Activated CD8-positive, alpha-beta memory T cell treated with anti-CD3 and anti-CD28 coated beads for 24 hours (primary cell): ENCODE data around the gene PEX14.

Source experiments
- DNase-seq: peaks from one replicate; pipeline ENCODE4 v3.0.0-alpha.2; 2020

PEX14 gene

DNA sequence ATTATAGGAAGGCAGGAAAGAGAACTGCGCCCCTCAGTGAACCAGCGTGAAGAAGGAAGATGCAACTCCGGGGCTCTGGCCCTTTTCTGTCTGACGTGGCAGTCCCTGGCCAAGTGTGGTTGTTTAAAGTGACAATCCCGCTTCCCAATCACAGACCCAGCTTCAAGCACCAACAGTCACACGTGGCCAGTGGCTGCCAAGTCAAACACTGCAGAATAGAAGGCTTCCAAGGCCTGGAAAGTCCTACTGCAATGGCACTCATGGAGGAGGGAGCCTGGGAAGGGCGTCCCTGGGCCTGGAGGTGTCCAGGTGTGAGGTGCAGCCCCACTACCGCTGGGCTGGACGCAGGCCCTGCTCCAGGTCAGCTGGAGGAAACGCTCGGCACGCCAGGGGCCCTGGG lies 177.9 kb downstream of the PEX14 start:
- no peak for DNase-seq

DNA sequence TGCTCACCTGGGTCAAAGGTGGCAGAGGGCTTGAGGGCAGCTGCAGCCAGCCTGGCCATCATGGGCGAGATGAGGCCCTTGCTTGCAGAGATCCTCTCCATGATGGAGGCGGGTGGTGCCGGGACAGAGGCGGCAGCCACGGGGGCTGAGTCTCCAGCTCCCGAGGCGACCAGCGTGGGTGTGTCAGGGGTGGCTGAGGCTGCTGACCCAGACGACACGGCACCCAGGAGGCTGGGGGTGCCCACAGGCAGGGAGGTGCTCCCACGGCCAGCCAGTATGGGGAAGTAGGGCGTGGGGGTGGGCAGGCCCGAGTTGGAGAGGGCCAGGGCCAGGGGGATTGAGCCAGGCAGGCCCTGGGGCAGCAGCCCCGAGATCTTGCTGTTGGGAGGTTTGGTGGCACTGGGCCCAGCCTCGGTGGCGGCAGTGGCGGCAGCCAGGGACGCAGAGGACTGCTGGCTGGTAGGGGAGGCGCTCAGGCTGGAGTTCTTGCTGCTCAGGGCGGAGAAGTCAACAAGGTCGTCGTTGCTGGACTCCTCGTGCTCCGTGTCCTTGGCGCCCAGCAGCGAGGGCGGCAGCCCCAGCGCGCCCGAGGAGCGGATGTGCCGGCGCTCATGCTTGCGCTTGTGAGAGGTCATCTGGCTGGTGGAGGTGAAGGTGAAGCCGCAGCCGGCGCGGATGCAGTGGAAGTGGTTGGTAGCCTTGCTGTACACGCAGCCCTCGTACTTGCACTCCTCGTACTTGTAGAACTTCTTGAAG lies 178.8 kb downstream of the PEX14 start:
- DNase-seq, result no peak

DNA sequence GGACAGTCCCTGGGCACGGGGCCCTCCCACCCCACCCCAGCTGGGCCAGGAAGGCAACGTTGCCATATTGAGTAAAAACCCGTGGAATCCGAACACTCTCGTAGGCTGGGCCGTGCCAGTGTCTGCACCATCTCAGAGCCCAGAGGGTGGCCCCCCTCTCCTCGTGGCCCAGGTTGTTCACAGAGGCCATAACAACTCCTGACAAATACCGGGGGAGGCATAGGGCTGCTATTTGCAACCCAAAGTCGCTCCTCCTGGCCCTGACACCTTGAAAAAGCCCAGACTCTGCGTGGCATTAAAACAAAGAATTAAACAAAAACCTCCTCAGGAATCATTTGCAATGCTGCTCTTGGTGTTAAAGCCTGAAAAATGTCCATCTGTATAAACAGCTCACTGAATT lies 180.3 kb downstream of the PEX14 start:
- DNase-seq, result no peak

DNA sequence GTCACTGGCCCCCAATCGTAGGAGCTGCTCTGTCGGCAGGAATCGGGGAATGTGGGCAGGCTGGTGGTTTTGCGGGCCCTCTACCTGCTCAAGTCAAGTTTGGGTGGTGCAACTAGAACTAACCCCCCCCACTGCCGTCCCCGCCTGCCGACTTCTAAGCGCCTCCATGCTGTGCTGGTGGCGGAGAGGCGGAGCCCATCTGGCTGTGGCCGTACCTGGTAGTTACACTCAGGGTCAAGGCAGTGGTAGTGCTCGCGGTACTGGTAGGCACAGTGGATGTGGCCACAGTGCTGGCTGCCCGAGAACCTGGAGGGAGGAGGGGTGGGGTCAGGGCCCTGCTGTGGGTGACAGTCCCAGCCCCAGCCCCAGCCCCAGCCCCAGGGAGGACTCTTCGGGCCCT lies 181.7 kb downstream of the PEX14 start:
- no peak for DNase-seq

DNA sequence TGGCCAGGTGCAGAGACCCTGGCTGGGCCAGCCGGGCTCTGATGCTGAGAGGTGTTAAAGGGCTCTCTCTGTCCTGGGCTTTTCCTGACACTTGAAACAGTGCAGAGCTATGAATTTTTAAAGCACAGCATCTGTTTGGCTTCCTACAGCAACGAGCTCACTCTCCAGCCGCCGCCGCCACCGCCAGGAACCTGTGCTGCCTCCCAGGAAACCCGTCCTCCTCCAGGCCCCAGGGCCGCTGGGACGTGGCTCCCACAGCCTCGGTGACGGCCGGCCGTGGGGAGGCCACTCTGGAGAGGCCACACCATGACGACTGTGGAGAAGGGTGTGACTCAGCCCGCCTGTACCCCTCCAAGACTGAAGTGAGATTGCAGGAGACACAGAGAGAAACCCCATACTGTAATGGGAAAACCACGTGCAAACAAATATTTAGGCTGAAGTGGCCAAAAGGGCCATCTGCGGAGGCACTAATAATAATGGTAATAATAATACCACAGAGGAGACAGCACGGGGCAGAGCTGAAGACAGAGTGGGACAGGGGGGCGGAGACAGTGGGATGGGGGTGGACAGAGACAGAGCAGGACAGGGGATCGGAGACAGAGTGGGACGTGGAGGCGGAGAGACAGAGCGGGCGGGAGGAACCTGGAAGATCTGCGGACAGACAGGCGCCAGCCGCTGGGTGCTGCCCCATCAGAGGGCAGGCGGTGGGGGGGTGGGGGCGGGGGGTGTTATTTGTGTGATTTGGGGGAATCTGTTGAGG lies 182.5 kb downstream of the PEX14 start:
- DNase-seq, result no peak

GRCh38 chr1:10658396-10659066 lies 183.8 kb downstream of the PEX14 start:
- DNase-seq, result no peak

- DNase-seq, result no peak
Observed at GRCh38 chr1:10659218-10659617, 184.5 kb downstream of the PEX14 start.

DNA sequence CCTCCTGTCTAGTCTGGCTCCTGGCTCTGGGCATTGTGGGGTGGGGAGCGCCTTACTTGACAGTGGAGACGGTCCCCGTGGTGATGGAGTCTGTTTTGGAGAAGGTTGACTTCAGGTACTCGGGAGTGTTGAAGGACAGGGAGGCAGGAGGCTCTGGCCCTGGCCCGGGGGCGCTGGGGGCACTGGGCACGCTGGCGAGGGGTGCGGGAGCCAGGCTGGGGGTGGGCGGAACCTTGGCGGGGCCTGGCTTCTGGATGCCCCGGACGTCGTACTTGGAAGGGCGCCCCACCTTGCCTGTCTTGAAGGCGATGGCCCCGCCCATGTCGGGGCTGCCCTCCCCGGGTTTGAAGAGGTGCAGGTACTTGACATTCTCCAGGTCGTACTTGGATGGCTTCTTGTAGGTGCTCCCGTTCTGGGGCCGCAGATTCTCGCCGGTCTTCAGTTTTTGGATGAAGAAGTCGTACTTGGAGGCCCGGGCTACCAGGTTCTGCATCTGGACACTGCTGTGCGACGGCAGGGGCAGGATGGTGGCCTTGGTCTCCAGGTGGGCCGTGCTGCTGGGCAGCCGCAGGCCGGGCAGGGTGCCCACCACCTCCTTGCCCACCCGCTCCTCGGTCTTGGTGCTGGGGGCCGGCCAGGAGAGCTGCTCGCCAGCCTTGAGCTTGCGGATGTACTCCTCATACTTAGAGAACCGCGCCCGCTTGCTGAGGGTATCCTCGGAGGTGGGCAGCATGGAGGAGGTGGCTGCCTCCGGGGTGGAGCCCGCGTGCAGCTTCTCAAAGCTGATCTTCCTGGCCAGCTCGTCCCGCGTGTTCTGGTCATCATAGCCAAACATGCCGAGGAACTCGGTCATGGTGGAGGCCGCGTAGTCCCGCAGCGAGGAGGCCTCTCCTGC lies 185.1 kb downstream of the PEX14 start:
- DNase-seq, result no peak

- DNase-seq, result no peak
Observed at GRCh38 chr1:10661453-10661852, 186.7 kb downstream of the PEX14 start.

- DNase-seq, result no peak
Observed at GRCh38 chr1:10662090-10662688, 187.4 kb downstream of the PEX14 start.

DNA sequence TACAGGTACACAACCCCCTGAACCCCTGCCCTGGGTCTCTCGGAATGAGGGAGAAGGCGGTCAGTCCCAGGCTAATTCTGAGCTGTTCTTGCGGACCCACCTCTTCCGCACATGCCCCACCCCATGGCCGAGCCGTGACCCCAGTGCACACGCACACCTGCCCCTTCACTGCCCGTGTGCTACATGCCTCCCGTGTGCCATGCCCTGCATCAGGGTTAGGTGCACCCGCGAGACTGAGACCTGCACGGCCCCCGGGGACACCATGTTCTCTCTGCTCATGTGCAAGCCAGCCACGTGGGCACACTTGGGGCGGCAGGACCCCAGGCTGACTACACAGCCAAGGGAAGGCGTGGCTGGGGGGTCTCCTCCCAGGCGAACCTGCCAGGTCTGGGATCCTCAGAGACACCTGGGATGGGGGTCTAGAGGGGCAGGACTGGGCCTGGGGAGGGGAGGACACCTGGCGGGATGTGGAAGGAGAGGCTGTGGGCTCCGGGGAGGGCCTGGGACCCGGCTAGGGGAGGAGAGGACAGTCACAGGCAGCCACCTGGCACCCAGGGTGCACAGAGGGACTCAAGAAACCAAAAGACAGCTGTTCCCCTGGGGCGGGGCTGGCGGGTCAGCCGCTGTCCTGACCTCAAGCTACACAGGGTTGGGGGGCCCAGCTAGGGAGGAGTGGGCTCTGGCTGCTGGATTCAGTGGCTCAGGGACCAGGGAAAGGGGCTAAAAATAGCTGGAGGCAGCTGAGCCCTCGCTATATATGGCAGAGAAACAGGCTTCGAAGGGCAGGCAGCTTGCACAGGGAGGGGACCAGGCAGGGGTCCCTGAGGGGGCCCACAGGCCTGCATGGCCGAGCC lies 188.3 kb downstream of the PEX14 start:
- DNase-seq, result no peak

GRCh38 chr1:10663678-10664035 lies 188.9 kb downstream of the PEX14 start:
- DNase-seq, result no peak

DNA sequence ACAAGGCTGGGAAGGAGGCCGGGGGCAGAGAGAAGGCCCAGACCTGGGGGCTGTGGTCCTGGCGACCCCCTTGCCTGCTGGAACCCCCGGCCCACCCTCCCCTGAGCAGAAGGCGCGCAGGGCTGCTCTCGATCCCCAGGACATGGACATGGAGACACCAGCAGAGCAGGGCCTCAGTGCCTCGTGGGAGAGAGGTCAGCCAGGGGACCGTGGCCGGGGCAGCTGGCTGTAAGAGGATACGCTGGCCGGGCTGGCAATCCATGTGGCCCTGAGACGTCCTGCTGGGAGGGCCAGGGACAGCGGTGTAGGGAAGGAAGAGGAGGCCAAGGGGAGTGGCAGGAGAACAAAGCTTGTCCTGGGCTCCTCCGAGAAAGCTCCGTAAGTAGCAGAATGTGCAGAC lies 189.5 kb downstream of the PEX14 start:
- no peak for DNase-seq

DNA sequence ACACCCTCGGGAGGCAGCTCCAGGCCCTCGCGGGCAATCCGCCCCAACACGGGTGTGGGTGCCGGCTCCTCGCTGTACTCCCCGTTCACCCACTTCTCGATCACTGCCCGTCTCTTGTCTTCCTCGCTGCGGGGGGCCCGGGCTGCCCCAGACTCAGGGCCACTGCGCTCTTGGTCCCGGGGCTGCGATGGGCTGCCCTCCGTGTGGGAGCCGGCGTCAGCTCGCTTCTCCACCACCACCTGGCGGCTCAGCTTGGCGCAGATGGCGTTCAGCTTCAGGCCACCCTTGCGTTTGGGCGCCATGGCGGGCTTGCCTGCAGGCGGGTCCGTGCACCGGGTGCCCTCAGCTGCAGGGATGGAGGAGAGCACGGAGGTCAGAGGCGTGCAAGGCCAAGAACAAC lies 190.5 kb downstream of the PEX14 start:
- no peak for DNase-seq

GRCh38 chr1:10665930-10666850 lies 191.4 kb downstream of the PEX14 start:
- DNase-seq, result no peak

- DNase-seq, result no peak
Observed at GRCh38 chr1:10667861-10668761, 193.4 kb downstream of the PEX14 start.

- DNase-seq, result no peak
Observed at GRCh38 chr1:10669570-10669969, 194.8 kb downstream of the PEX14 start.

DNA sequence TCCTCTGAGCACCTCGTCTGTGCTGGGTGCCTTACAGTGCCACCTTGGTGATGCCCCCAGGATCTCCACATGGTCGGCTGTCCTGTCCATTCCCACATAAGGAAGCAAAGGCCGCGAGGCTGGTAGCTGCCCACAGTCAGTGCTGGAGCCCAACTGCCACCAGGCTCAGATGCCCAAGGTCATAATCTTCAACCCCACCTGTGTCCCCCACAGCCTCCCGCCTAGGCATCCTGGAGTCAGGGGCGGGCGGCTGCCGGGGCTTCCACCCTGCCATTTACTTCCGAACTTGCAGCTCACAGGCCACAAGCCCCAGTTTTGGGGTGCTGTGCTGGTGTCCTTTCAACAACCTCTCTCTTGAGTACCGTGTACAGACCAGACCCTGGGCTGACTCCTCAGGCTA lies 195.4 kb downstream of the PEX14 start:
- DNase-seq, result no peak

DNA sequence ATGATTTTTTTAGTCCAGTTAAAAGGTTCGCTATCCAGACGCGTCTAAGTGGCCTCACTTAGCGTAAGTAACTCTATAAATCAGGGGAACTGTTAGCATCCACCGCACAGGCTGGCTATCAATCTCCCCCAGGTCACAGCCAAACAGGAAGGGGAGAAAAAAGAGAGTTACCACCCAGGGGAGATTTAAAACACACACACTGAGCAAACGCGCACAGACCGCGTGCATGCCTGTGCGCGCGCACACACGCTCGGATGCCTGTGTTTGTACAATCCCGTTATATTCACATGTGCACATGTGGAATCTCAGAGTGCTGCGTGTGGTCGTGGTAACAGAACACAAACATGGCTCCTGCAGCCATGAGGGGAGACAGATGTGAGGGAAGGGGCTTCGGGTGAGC lies 196.3 kb downstream of the PEX14 start:
- DNase-seq, result no peak
